Activated CD8-positive, alpha-beta memory T cell treated with anti-CD3 and anti-CD28 coated beads, Interleukin-2, amount 50 U/mL, for 48 hours (primary cell): ENCODE measurements around the gene PEX16.
A peak's percentile ranks its signal among the peaks of the same experiment; 100 is the strongest.

ENCODE experiments used
- DNase-seq: peaks from one replicate; pipeline ENCODE4 v3.0.0-alpha.2; 2020

PEX16 gene

GRCh38 chr11:45930951-45931570, 13.4 kb upstream of the PEX16 start:
- no peak for DNase-seq

GRCh38 chr11:45930031-45930794, 12.5 kb upstream of the PEX16 start:
- peak; percentile 53 for DNase-seq

DNA sequence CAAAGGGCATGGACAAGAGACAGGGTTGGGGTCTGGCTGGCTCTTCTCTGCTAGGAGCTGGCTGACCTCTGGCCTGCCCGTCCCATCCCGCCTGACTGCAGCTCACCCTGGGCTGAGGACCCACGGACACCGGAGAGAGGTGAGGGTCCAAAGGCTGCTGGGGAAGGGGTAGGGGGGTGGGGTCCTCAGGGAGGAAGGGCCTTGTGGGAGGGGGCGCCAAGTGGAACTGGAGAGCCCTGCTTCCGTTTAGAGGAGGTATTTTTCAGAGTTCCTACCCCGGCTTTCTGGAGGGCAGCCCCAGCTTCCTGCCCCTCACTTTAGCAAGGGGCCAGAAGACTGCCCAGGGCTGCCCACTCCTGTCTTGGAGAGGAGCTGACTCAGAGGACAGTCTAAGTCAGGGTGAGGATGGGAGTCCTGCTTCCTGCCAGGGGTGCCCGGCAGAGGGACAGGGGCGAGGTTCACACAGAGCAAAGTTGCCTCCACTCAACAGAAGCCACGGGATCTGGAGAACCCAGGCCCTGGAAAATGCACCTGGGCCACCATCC, 11.9 kb upstream of the PEX16 start:
- DNase-seq, result no peak

DNA sequence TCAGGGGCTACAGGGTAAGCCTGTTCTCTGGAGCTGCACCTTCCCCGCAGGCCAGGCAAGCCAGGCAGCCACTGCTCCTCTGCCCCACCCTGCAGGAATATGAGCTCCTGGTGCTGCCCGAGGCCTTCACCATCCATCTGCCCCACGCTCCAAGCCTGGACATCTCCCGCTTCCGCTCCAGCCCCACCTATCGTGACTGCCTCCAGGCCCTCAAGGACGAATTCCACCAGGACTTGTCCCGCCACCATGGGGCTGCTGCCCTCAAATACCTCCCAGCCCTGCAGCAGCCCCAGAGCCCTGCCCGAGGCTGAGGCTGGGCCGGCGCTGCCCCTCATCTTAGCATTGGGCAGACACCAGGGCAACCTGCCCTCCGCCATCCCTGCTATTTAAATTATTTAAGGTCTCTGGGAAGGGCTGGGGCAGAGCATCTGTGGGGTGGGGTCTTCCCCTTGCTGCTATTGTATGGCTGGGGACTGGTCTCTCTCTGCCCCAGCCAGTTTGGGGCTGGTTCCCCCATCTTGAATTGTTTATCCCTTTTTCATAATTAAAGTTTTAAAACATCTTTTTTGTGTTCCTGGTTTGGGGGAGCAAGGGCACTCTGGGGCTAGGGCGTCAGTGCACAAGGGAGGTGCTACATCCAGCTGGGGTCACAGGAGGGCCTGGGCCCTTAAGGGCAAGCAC, 11.0 kb upstream of the PEX16 start:
- DNase-seq, result no peak

GRCh38 chr11:45927684-45928413, 10.2 kb upstream of the PEX16 start:
- DNase-seq, result no peak

- no peak for DNase-seq
Observed at GRCh38 chr11:45927332-45927683, 9.6 kb upstream of the PEX16 start.

GRCh38 chr11:45926536-45927331, 9.1 kb upstream of the PEX16 start:
- DNase-seq, result peak; percentile 38

GRCh38 chr11:45926001-45926401, 8.3 kb upstream of the PEX16 start:
- DNase-seq, result peak; percentile 48

- no peak for DNase-seq
Observed at GRCh38 chr11:45925550-45925949, 7.9 kb upstream of the PEX16 start.

DNA sequence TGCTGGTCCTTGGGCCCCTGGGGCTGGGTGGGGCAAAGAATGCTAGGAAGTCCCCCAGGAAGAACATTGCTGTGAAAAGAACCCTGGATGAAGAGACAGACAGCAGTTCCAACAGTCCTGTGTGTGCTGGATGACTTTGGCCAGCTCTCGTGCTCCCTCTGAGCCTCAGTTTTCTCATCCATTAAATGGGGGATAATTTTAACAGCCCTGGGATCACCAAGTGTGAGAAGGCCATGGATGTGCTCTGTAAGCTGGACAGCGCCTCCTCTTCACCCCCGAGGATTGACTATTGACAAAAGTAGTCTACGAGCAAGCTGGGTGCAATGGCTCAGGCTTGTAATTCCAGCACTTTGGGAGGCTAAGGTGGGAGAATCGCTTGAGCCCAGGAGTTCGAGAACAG, 7.2 kb upstream of the PEX16 start:
- DNase-seq, result peak; percentile 43

DNA sequence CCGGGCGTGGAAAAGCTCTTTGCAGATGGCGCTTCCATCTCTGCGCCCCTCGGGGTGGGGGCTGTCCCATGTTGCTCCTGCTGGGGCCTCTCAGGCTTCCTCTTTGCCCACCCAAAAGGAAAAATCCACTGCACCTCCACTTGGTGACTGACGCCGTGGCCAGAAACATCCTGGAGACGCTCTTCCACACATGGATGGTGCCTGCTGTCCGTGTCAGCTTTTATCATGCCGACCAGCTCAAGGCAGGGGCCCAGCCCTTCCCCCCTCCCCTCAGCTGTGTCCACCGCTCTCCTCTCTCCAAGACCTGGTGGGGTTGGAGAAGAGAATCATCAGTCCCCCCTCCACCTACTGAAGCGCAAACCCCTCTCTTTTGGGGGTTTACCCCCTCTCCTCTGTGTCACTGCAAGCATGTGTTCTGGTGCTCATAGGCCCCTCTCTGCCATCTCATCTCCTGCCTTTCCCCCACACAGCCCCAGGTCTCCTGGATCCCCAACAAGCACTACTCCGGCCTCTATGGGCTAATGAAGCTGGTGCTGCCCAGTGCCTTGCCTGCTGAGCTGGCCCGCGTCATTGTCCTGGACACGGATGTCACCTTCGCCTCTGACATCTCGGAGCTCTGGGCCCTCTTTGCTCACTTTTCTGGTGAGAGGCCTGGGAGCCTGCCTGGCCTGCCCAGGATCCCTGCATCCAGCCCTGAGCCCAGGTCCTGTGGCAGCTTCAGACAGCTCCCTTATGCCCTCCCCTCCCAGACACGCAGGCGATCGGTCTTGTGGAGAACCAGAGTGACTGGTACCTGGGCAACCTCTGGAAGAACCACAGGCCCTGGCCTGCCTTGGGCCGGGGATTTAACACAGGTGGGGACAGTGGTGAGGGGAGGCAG, 6.6 kb upstream of the PEX16 start:
- DNase-seq, result peak; percentile 47

- no peak for DNase-seq
Observed at GRCh38 chr11:45922425-45923082, 4.9 kb upstream of the PEX16 start, which contains the start of gene LARGE2. Gene LARGE2 (plus strand): TSS chr11:45922656. CDS start chr11:45922883, 227 bp downstream.

DNA sequence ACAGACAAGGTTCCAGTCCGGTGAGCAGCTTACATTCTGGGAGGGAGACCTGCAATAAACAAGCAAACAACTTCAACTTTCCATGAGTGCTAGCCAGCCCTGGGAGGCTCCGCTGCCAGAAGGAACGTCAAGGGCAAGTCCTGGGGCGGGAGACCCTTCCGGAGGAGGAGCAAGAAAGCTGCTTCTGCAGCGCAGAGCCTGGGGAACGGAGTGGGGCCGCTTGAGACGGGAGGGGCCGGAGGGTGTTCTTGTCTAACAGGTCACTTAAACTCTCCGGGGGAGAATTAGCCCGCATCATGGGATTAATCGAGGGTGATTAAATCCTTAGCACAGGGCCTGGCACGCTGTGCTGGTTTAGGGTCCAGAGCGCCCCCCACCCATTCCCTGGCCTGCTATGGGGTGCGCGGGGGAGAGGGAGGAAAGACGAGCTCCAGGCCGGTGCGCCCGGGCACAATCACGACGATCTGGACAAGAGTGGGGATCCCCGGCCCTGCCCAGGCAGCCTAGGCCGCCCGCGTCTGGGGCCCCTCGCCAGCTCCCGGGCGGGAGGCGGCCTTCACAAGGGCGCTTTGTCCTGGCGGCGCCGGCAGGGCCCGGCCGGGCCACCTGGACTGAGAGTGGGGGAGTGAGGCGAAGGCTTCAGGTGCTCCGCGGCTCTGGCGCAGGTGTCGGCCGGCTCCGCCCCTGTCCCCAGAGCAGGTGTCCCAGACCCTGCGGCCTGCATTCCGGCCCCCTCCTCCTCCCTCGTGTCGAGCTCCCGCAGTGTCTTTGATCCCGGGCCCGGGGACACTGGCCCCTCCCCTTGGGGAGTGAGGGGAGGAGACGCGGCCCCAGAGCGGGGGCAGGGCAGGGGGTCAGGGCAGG, 4.1 kb upstream of the PEX16 start:
- no peak for DNase-seq

DNA sequence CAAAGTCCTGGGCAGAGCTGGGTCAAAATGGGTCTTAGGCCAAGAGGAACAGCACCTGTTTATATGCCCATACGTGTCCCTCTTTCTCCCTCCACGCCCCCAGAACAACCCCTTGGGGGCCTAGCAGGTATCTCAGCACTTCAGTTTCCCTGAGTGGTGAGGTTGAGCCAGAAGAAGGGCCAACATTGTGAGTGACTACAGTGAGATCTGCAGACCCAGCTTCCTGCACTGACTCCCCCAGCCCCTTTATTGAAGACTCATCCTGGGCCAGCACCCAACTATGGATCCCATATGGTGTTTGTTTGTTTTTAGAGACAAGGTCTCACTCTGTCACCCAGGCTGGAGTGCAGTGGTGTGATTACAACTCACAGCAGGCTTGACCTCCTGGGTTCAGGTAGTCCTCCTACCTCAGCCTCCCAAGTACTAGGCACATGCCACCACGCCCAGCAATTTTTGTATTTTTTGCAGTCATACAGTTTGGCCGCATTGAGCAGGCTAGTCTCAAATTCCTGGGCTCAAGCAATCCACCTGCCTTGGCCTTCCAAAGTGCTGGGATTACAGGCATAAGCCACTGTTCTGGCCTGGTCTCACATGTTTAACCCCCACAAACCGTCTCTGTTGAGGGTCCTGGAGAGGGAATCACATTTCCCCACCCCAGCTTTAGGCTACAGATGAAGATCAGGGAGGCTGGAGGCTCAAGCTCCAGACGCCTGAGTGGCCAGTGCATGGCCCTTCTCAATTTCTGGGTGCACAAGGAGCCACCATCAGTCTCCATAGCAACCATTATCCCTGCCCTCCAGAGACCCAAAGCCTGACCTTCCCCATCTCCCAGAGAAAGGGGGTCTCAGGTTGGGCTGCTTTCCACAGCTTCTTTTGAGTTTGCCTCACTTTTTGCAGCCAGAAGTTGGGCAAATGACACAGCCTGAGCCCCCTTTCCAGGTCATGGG, 3.1 kb upstream of the PEX16 start:
- no peak for DNase-seq

GRCh38 chr11:45919806-45920530, 2.3 kb upstream of the PEX16 start:
- no peak for DNase-seq

DNA sequence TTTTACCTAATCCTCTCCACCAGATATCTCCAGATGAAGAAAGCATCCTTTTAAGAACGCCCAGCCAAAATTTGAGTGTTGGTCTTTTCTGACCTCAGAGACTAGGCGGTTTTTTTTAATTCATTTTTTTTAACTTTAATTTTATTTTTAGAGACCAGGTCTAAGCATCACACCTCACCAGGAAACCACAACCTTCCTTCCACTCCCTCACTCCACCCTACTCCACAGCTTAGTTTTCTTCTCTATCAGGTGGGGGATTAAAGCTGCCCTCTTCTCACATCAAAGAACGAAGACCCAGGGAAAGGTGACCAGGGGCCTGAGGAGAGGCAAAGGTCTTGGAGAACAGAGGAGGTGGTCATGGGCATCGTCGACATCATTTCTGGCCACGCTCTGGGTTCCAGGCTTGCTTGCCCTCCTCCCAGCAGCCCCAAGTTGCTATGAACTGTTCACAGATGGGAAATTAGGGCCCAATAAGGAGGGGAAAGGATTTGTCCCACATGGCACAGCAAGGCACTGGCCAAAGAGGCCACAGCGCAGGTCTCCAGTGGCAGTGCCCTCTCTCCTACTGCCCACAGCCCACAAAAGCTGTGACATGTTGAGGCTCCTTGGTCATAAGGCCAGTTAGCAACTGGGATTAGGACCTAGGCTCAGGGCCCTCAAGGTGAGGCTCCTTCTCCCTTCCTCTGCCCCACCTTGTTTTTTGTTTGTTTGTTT, 1.4 kb upstream of the PEX16 start:
- DNase-seq, result no peak
